ENCODE results near the gene SETD1B. TPM values are rescaled to one million over a fixed set of nuclear protein-coding genes. Genes with fewer than 3 reads are reported as not detected.

Gene SETD1B
- total RNA-seq, 1 experiment from 2014 or later: 23.8 TPM

- no peak overlapping the region for H3K4me3 ChIP-seq (ENCODE audit: low read depth, low read length, poor library complexity, severe bottlenecking)
- H3K36me3 ChIP-seq (ENCODE audit: insufficient read depth, low read length, poor library complexity, severe bottlenecking): no peaks in the 10 kb centered on the region
- TF ChIP-seq EZH2 (IDR thresholded peaks at IDR 0.05; ENCODE audit: borderline replicate concordance, low read depth, low read length, poor library complexity, severe bottlenecking): no peak
- TF ChIP-seq CTCF (conservative IDR thresholded peaks at IDR 0.05; ENCODE audit: low read depth, low read length): no peak
- ChIA-PET CTCF (no interaction called here), POLR2A (ENCODE audit: low non-redundant PET) (interaction anchor here (0.6 kb wide), 1 partner anchor 38 kb away, joined by 3 read pairs; no protein-coding TSS in a partner anchor)
- no peaks in the 10 kb centered on the region for H3K27me3 ChIP-seq (replicated peaks; ENCODE audit: insufficient read depth, low read depth, low read length, poor library complexity)
- BruUV-seq (replicated peaks): no TSS peak
- H3K4me1 ChIP-seq (ENCODE audit: insufficient read depth, low read length, poor library complexity, severe bottlenecking): peaks cover 5% of the 10 kb centered on the region
- intact Hi-C loops (cut with micrococcal nuclease; ENCODE audit: unreplicated experiment): no loop called here
- H3K27ac ChIP-seq (ENCODE audit: low read depth, low read length, poor library complexity, severe bottlenecking): no peak overlapping the region
- H3K9me3 ChIP-seq (ENCODE audit: low read depth, low read length, poor library complexity, severe bottlenecking): no peaks in the 10 kb centered on the region
- DNase-seq (ENCODE audit: low spot score): no peak
These were observed 39.6 kb downstream of the SETD1B start for GRCh38 chr12:121843236-121843982.

GRCh38 chr12:121845701-121846100 is 41.9 kb downstream of the SETD1B start:
- Histone ChIP-seq H3K27ac (ENCODE audit: low read depth, low read length, poor library complexity, severe bottlenecking) (no peak overlapping the region), H3K27me3 (replicated peaks; ENCODE audit: insufficient read depth, low read depth, low read length, poor library complexity) (no peaks in the 10 kb centered on the region), H3K9me3 (ENCODE audit: low read depth, low read length, poor library complexity, severe bottlenecking) (no peaks in the 10 kb centered on the region), H3K4me3 (ENCODE audit: low read depth, low read length, poor library complexity, severe bottlenecking) (no peak overlapping the region), H3K4me1 (ENCODE audit: insufficient read depth, low read length, poor library complexity, severe bottlenecking) (no peaks in the 10 kb centered on the region), H3K36me3 (ENCODE audit: insufficient read depth, low read length, poor library complexity, severe bottlenecking) (no peaks in the 10 kb centered on the region)
- intact Hi-C loops (cut with micrococcal nuclease; ENCODE audit: unreplicated experiment): no loop called here
- DNase-seq (ENCODE audit: low spot score): no peak
- ChIA-PET POLR2A (ENCODE audit: low non-redundant PET) (no interaction called here), CTCF (no interaction called here)
- TF ChIP-seq EZH2 (IDR thresholded peaks at IDR 0.05; ENCODE audit: borderline replicate concordance, low read depth, low read length, poor library complexity, severe bottlenecking): no peak
- no peak for TF ChIP-seq CTCF (conservative IDR thresholded peaks at IDR 0.05; ENCODE audit: low read depth, low read length)
- BruUV-seq (replicated peaks): no TSS peak

GRCh38 chr12:121849211-121849610 is 45.4 kb downstream of the SETD1B start:
- no peaks in the 10 kb centered on the region for H3K4me1 ChIP-seq (ENCODE audit: insufficient read depth, low read length, poor library complexity, severe bottlenecking)
- POLR2A ChIA-PET (ENCODE audit: low non-redundant PET): no interaction called here
- BruUV-seq (replicated peaks): no TSS peak
- H3K27ac ChIP-seq (ENCODE audit: low read depth, low read length, poor library complexity, severe bottlenecking): no peak overlapping the region
- CTCF ChIA-PET: no interaction called here
- H3K9me3 ChIP-seq (ENCODE audit: low read depth, low read length, poor library complexity, severe bottlenecking): no peaks in the 10 kb centered on the region
- no peaks in the 10 kb centered on the region for H3K27me3 ChIP-seq (replicated peaks; ENCODE audit: insufficient read depth, low read depth, low read length, poor library complexity)
- no peak overlapping the region for H3K4me3 ChIP-seq (ENCODE audit: low read depth, low read length, poor library complexity, severe bottlenecking)
- no peak for TF ChIP-seq CTCF (conservative IDR thresholded peaks at IDR 0.05; ENCODE audit: low read depth, low read length)
- no peak for TF ChIP-seq EZH2 (IDR thresholded peaks at IDR 0.05; ENCODE audit: borderline replicate concordance, low read depth, low read length, poor library complexity, severe bottlenecking)
- no peak for DNase-seq (ENCODE audit: low spot score)
- H3K36me3 ChIP-seq (ENCODE audit: insufficient read depth, low read length, poor library complexity, severe bottlenecking): no peaks in the 10 kb centered on the region
- intact Hi-C loops (cut with micrococcal nuclease; ENCODE audit: unreplicated experiment): no loop called here

All from A673 (cell line).